ENCODE results near the gene CMC4.
A peak's percentile ranks its signal among the peaks of the same experiment; 100 is the strongest.

DNA sequence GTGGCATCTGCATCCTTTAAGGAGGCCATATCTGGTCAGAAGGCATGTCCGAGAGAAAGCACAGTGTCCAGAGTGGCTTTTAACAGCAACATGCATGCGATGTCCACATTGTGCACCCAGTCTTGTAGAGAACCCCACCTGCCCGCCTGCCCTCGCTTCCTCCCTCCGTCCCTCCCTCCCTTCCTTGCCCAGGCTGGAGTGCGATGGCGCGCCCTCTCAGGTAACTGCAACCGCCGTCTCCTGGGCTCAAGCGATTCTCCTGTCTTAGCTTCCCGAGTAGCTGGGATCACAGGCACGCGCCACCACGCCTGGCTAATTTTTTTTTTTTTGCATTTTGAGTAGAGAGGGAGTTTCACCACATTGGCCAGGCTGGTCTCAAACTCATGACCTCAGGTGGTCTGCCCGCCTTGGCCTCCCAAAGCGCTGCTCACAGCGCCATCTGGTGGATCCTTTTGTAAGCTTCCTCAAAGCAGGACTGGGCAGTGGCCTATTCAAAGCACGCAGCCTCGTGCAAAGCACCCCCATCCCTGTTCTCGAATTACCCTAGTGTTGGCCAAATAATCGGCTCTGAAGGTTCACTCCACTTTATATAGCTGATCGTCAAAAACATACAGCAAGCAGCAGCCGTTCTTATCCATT lies 15.4 kb upstream of the CMC4 start:
- TF ChIP-seq POLR2AphosphoS5 (IDR thresholded peaks at IDR 0.05; ENCODE audit: low read depth, low read length) (no peak), TCF7L2 (IDR thresholded peaks at IDR 0.05; ENCODE audit: low read depth, low read length) (no peak), SIN3A (IDR thresholded peaks at IDR 0.05; ENCODE audit: borderline replicate concordance, insufficient read depth, low read depth, low read length) (no peak)
- TF ChIP-seq, protein P1, sequence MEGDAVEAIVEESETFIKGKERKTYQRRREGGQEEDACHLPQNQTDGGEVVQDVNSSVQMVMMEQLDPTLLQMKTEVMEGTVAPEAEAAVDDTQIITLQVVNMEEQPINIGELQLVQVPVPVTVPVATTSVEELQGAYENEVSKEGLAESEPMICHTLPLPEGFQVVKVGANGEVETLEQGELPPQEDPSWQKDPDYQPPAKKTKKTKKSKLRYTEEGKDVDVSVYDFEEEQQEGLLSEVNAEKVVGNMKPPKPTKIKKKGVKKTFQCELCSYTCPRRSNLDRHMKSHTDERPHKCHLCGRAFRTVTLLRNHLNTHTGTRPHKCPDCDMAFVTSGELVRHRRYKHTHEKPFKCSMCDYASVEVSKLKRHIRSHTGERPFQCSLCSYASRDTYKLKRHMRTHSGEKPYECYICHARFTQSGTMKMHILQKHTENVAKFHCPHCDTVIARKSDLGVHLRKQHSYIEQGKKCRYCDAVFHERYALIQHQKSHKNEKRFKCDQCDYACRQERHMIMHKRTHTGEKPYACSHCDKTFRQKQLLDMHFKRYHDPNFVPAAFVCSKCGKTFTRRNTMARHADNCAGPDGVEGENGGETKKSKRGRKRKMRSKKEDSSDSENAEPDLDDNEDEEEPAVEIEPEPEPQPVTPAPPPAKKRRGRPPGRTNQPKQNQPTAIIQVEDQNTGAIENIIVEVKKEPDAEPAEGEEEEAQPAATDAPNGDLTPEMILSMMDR (IDR thresholded peaks at IDR 0.05): peak; percentile 85
- TF ChIP-seq, protein P2, sequence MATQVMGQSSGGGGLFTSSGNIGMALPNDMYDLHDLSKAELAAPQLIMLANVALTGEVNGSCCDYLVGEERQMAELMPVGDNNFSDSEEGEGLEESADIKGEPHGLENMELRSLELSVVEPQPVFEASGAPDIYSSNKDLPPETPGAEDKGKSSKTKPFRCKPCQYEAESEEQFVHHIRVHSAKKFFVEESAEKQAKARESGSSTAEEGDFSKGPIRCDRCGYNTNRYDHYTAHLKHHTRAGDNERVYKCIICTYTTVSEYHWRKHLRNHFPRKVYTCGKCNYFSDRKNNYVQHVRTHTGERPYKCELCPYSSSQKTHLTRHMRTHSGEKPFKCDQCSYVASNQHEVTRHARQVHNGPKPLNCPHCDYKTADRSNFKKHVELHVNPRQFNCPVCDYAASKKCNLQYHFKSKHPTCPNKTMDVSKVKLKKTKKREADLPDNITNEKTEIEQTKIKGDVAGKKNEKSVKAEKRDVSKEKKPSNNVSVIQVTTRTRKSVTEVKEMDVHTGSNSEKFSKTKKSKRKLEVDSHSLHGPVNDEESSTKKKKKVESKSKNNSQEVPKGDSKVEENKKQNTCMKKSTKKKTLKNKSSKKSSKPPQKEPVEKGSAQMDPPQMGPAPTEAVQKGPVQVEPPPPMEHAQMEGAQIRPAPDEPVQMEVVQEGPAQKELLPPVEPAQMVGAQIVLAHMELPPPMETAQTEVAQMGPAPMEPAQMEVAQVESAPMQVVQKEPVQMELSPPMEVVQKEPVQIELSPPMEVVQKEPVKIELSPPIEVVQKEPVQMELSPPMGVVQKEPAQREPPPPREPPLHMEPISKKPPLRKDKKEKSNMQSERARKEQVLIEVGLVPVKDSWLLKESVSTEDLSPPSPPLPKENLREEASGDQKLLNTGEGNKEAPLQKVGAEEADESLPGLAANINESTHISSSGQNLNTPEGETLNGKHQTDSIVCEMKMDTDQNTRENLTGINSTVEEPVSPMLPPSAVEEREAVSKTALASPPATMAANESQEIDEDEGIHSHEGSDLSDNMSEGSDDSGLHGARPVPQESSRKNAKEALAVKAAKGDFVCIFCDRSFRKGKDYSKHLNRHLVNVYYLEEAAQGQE (IDR thresholded peaks at IDR 0.05; ENCODE audit: insufficient read depth in 1 of 2, low read depth in 2 of 2, low read length in 1 of 2): no peak

Data from Panc1 (cell line).